Dermis blood vessel endothelial cell (primary cell): ENCODE data around the gene PDZK1IP1. TPM values are rescaled to one million over a fixed set of nuclear protein-coding genes. Genes with fewer than 3 reads are reported as not detected.
"Not testable (repeated sequence)": the region's sequence is repeated elsewhere in the genome, so short reads cannot be mapped to it uniquely, and the experiment has no call there.

Experiments used
- DNase-seq: peaks from one replicate; pipeline ENCODE4 v3.0.0; 2010
- total RNA-seq: library from RNA; depleted of rRNA; stranded (reverse); fragments of >200 nt; gene quantifications from 2 replicates; pipeline ENCODE4 v1.2.3, GENCODE V29; 2014

The PDZK1IP1 gene
- total RNA-seq, 1 donor from 2014 or later: 1.0 TPM

DNA sequence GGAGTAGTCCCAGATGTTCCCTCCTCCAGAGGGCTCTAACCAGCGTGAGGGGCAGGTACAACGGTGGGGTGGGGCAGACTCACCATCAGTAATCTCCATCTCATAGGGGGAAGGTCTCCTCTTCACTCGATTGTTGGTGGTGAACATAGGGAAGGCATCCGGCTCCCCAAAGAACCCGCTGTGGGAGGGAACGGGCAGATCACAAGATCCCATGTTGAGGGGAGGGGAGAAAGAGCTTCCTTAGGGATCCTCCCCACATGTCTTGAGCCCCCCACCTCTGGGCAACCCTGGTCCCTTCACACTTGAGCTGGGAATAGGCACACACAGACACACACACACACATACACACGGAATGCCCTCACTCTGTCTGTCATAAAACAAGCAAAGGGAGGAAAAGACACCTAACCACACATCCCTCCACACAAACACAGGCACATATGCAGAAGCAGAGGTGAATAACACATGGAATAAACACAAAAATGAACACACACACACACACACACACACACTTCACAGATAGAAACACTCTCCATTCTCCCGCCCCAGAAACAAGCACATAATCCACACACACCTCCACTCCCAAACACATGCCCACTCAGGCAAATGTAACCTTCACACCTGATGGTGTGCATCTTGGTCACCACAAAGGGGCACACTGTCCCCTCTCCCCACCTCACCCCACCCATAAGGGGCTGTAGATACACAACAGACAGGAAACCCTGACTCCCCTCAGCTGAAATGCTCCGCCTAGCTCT, 34.3 kb upstream of the PDZK1IP1 start:
- DNase-seq: no peak

DNA sequence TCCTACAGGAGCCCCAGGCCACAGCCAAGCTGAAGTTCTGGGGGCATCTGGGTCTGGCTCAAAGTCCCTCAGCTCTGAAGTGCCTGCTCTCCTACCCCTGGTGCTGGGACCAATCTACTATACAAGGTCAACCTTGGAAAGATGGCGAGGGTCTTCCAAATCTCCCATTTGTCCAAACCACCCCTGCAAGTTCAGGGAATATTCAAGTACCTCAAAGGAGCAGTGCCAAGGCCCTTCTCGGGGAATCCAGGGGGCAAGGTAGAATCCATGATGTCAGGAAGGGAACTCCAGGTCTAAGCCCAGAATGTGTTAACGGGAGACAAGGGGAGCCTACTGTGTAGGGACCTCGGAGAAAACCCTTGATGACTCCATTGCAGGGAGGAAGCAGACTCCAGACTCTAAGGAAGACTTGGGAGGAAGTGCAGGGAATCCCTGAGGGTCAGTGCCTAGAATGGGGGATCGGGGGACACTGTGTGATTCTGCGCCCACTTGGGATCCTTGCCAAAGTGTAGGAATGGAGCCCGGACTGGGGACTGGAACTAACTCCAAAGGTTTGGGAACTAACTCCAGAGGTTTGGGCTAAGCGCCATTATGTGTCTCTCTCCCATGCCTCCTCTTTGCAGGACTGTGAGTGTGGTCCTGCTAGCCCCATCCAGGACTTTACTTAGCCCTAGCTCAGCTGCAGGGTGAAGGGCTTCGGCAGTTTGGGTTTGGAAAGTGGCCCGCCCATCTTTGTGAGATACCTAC, 33.5 kb upstream of the PDZK1IP1 start:
- no peak for DNase-seq

DNA sequence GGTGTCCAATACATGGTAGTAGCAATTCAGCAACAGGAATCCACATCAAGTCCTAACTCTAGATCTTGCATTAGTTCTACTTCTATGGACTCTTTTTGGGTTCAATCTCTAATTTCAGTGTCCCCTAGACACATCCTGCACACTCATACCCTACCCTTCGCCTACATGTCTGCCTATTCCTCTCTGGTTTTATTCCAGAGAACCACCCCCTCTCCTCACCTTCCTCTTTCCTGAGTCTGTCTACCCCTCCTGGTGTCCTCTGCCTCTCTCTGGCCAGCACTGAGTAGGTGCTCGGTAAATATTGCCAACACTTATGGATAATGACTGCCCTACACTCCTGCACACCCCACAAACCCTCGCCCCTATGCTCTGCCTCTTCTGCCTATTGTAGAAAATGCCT, 32.6 kb upstream of the PDZK1IP1 start:
- DNase-seq: no peak

DNA sequence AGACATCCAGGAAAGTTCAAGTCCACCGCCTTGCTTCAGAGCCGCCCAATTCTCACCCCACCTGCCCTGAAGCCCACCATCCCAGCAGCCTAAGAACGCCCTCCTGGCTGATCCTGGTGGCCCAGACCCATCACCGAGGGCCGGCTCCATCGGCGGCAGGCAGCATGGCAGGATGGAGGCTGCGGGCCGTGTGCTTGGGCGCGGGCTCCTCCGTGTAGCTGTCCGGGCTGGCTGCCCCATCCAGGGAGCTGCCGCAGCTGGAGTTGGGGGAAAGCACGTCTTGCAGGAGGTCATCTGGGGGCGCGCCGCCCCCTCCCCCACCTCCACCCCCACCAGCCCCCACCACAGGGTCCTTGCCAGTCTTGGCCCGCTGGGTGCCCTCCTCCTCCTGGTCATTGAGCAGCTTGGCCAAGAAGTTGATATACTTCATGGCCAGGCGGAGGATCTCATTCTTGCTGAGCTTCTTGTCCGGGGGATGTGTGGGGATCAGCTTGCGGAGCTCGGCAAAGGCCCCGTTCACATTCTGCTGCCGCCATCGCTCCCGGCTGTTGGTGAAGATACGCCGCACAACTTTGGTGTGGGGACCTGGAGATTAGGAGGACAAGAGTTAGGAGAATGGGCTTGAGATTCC, 29.9 kb upstream of the PDZK1IP1 start:
- no peak for DNase-seq

DNA sequence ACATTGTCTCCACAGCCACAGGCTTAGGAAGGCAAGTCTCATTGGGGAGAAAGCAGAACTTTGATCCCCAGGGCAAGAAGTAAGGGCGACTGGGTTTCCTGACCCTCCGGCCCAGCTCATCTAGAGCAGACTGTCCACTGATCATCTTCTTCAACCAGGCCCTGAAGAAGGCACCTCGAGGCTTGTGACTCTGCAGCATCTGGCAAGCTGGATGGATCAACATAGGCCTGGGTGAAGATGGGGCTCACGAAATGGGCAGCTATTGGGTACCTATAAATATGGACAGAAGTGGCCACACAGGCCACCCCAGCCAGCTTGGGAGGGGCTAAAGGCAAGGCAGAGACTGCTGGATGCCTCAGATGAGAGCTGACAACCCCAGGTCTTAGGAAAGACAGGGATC, 29.2 kb upstream of the PDZK1IP1 start:
- no peak for DNase-seq

- DNase-seq: peak; percentile 66
Measured at GRCh38 chr1:47216278-47217059, 26.6 kb upstream of the PDZK1IP1 start.

DNA sequence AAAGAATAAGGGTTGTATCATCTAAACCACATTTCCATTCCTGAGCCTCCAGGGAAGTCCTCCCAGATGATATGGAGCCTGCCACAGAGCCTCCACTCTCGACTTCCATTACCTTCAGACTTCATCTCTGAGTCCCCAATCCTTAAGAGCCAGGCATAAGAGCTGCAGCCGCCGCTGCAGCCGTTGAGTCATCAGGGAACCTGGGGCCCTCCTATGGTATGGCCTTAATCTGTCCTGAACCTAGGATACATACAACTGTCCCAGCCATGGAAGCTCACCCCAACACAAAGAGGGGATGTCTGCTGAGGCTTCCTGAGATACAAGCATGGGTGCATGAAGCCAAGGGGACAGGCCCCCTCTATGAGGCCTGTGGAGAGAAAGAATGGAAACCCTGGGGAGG, 25.9 kb upstream of the PDZK1IP1 start:
- no peak for DNase-seq

- DNase-seq: no peak
Measured at GRCh38 chr1:47214549-47214948, 24.7 kb upstream of the PDZK1IP1 start.

GRCh38 chr1:47213230-47213963, 23.6 kb upstream of the PDZK1IP1 start:
- peak; percentile 87 for DNase-seq

GRCh38 chr1:47212636-47213229, 22.9 kb upstream of the PDZK1IP1 start:
- DNase-seq: no peak

GRCh38 chr1:47211796-47212269, 22.0 kb upstream of the PDZK1IP1 start:
- peak; percentile 94 for DNase-seq

DNA sequence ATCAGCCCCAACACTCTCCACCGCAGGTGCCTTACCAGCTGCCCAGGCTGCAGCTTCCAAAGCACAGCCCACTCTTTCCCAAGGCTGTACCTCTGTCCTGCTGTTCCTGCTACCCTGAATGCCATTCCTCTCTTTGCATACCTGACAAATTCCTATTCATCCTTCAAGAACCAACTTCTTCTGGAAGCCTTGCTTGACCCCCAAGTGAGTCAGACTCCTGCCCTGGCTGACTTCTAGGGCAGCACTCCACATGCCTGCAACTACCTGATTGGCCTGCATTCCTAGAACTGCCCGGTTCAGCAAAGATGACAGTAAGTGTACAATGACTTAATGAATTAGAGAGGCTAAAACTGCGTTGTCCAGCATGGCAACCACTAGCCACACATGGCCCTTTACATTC, 20.8 kb upstream of the PDZK1IP1 start:
- no peak for DNase-seq

- DNase-seq: peak; percentile 51
Measured at GRCh38 chr1:47209725-47210325, 20.0 kb upstream of the PDZK1IP1 start.

GRCh38 chr1:47209091-47209490, 19.3 kb upstream of the PDZK1IP1 start:
- DNase-seq: no peak

DNA sequence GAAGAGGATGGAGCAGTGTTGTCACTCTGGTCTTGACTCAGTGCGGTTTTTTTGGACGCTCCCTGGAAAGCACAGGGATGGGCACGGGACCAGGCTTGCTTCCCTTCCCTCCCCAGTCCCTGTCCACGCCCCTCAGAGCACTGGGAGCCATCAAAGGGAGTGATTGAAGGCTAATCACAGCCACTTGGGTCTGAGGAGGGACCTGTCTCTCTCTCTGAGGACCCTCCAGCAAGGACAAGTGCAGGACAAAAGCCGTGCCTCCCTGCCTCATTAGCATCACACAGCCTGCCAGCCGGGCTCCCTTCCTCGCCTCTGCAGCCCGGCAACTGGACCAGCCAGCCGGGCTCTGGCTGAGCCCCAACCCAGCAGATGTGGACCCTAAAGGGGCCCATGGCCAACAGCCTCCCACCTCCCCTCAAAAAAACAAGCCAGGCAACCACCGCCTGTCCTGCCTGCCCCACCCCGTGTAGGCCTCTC, 18.6 kb upstream of the PDZK1IP1 start:
- no peak for DNase-seq

- peak; percentile 38 for DNase-seq
Measured at GRCh38 chr1:47207803-47208373, 18.1 kb upstream of the PDZK1IP1 start.

- DNase-seq: no peak
Measured at GRCh38 chr1:47205918-47206317, 16.1 kb upstream of the PDZK1IP1 start.

DNA sequence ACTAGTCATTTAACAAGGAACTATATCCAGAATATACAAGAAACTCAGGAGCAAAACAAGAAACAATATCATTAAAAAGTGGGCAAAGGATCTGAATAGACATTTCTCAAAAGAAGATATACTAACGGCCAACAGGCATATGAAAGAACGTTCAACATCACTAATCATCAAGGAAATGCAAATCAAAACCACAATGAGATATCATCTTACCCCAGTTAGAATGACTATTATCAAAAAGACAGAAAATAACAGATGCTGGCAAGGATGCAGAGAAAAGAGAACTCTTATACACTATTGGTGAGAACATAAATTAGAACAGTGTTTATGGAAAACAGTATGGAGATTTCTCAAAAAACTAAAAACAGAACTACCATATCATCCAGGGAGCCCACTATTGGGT, 13.7 kb upstream of the PDZK1IP1 start:
- DNase-seq: not testable (repeated sequence)

- DNase-seq: peak; percentile 47
Measured at GRCh38 chr1:47201179-47201578, 11.3 kb upstream of the PDZK1IP1 start.

GRCh38 chr1:47198214-47198613, 8.4 kb upstream of the PDZK1IP1 start:
- no peak for DNase-seq

DNA sequence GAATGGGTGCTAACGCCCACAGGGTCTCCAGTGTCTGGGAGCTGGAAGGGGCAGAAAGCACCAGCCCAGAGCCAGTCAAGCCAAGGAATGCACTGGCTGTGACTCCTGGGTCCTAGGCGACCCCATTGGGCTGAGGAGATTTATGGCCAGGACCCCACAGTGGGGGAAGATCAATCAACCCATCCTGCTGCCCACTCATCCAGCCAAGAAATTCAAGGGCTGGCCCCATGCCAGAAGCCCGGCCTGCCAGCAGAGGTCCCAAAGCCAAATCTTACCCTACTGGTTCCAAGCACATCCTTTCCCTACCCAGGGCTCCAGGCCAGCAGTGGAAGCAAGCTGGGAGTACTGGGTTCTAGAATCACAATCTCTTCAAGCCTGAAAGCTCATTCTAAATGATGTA, 6.8 kb upstream of the PDZK1IP1 start:
- peak; percentile 54 for DNase-seq
